ENCODE results near the gene IL36G.

GRCh38 chr2:112939425-112939824 is 38.4 kb upstream of the IL36G start:
- TF ChIP-seq EZH2phosphoT487 (IDR thresholded peaks at IDR 0.05; ENCODE audit: unreplicated experiment), result no peak
- TF ChIP-seq CTCF (conservative IDR thresholded peaks at IDR 0.05; ENCODE audit: low read depth in 2 of 2), result no peak
- TF ChIP-seq REST (IDR thresholded peaks at IDR 0.05; ENCODE audit: unreplicated experiment), result no peak

Measured in GM23338 (cell line).